OCI-LY3 (cell line): ENCODE results near the gene MPZL1.

Source experiments
- H2AFZ ChIP-seq: fragments of 200-600, 300-600 bp; shearing (Covaris generic); 2 replicates; pipeline ENCODE4 v1.6.0; 2014; ENCODE audit warnings: antibody characterized with exemption, low read depth, low read length
- H3K27ac ChIP-seq: fragments of 200-600, 300-600 bp; sonication (generic); 2 replicates; pipeline ENCODE4 v1.5.1; 2014; ENCODE audit warnings: mild to moderate bottlenecking, low read length, moderate library complexity, mixed read lengths
- H3K27me3 ChIP-seq: fragments of 200-600, 300-600 bp; sonication (generic); 2 replicates; pipeline ENCODE4 v1.6.1; 2014; ENCODE audit warnings: low read depth, low read length, mixed read lengths
- H3K36me3 ChIP-seq: fragments of 200-600, 300-600 bp; sonication (generic); replicated peaks from 2 replicates; pipeline ENCODE3; 2014; ENCODE audit warnings: low read depth, low read length, mixed read lengths
- H3K4me1 ChIP-seq: fragments of 300-600, 200-600 bp; sonication (generic); 2 replicates; pipeline ENCODE4 v1.6.1; 2014; ENCODE audit warnings: low read length, mixed read lengths
- H3K4me2 ChIP-seq: fragments of 200-600, 300-600 bp; sonication (generic); 2 replicates; pipeline ENCODE4 v1.6.1; 2014; ENCODE audit warnings: low read length, mixed read lengths
- H3K4me3 ChIP-seq: fragments of 300-600, 200-600 bp; sonication (generic); 2 replicates; pipeline ENCODE4 v1.5.1; 2014; ENCODE audit warnings: antibody characterized with exemption, mild to moderate bottlenecking, low read length, moderate library complexity
- H3K79me2 ChIP-seq: fragments of 300-600, 200-600 bp; shearing (Covaris generic); 2 replicates; pipeline ENCODE4 v1.6.1; 2014; ENCODE audit warnings: mild to moderate bottlenecking, low read length, mixed read lengths
- H3K9ac ChIP-seq: fragments of 300-600, 200-600 bp; shearing (Covaris generic); 2 replicates; pipeline ENCODE4 v1.6.0; 2014; ENCODE audit warnings: mild to moderate bottlenecking, low read length, moderate library complexity
- H3K9me3 ChIP-seq: fragments of 200-600, 300-600 bp; shearing (Covaris generic); 2 replicates; pipeline ENCODE4 v1.6.1; 2014; ENCODE audit warnings: low read length, mixed read lengths; ENCODE audit not compliant: insufficient read depth
- H4K20me1 ChIP-seq: fragments of 200-600, 300-600 bp; sonication (generic); 2 replicates; pipeline ENCODE4 v1.6.1; 2016; ENCODE audit warnings: low read length, mixed read lengths; ENCODE audit not compliant: insufficient read depth
- EZH2phosphoT487 ChIP-seq: fragments of 200-600 bp; shearing (Covaris generic); IDR thresholded peaks from 2 replicates; pipeline ENCODE4 v1.6.1; 2018; ENCODE audit warnings: antibody characterized with exemption, mixed run types, low read depth
- TF ChIP-seq, protein P1 (sequence below): fragments of 200-600, 300-600 bp; sonication (generic); IDR thresholded peaks from 2 replicates; pipeline ENCODE4 v1.5.1; 2014; ENCODE audit warnings: antibody characterized with exemption, low read length, low read depth

MPZL1 gene

DNA sequence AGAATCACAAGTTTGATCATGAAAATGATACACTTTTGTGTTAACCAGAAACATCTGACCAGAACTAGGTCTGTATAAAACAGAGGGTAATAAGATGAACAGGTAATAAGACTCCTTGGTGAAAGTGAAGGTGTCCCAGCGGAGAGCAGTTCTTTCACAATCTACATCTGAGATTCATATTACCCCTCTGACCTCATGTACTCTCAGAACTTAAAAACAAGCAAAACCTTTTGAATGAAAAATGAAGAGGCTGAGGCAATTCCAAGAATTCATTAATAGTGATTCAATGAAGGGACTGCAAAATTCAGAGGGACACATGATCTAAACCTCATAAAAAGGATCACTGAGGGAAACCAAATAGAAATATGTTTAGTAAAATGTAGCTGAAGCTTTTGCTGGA, 10.9 kb upstream of the MPZL1 start:
- Histone ChIP-seq H3K4me2 (peak overlapping the region; percentile 89; the same call in 1 of the 2 replicates), H3K9ac (no peak overlapping the region), H3K9me3 (no peaks in the 10 kb centered on the region), H3K36me3 (no peaks in the 10 kb centered on the region), H3K4me1 (peaks cover 61% of the 10 kb centered on the region), H3K27me3 (peaks cover 39% of the 10 kb centered on the region), H3K79me2 (no peaks in the 10 kb centered on the region), H2AFZ (no peak overlapping the region), H4K20me1 (no peaks in the 10 kb centered on the region), H3K27ac (no peak overlapping the region), H3K4me3 (no peak overlapping the region)
- TF ChIP-seq, protein P1, sequence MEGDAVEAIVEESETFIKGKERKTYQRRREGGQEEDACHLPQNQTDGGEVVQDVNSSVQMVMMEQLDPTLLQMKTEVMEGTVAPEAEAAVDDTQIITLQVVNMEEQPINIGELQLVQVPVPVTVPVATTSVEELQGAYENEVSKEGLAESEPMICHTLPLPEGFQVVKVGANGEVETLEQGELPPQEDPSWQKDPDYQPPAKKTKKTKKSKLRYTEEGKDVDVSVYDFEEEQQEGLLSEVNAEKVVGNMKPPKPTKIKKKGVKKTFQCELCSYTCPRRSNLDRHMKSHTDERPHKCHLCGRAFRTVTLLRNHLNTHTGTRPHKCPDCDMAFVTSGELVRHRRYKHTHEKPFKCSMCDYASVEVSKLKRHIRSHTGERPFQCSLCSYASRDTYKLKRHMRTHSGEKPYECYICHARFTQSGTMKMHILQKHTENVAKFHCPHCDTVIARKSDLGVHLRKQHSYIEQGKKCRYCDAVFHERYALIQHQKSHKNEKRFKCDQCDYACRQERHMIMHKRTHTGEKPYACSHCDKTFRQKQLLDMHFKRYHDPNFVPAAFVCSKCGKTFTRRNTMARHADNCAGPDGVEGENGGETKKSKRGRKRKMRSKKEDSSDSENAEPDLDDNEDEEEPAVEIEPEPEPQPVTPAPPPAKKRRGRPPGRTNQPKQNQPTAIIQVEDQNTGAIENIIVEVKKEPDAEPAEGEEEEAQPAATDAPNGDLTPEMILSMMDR, result no peak
- no peak for TF ChIP-seq EZH2phosphoT487

DNA sequence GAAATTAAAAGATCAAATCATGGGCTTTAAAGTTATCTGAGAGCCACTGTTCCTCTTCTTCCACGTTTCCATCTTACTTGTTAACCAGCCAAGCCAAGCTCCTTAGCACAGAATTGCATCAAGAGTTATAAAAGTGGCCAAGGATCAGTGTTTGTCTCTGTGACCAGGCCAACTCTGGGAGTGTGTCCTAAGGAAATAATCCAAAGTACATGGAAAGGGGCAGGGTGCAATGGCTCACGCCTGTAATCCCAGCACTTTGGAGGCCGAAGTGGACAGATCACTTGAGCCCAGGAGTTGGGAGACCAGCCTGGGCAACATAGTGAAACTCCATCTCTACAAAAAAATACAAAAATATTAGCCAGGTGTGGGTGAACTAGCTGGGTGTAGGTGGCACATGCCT, 10.0 kb upstream of the MPZL1 start:
- H3K27me3 ChIP-seq, result peaks cover 29% of the 10 kb centered on the region
- TF ChIP-seq, protein P1, result no peak
- no peak for TF ChIP-seq EZH2phosphoT487
- no peaks in the 10 kb centered on the region for H3K36me3 ChIP-seq
- H4K20me1 ChIP-seq, result no peaks in the 10 kb centered on the region
- H3K9ac ChIP-seq, result no peak overlapping the region
- H3K27ac ChIP-seq, result no peak overlapping the region
- no peak overlapping the region for H3K4me3 ChIP-seq
- no peaks in the 10 kb centered on the region for H3K9me3 ChIP-seq
- no peak overlapping the region for H3K4me2 ChIP-seq
- H3K4me1 ChIP-seq, result peaks cover 53% of the 10 kb centered on the region
- H2AFZ ChIP-seq, result no peak overlapping the region
- no peaks in the 10 kb centered on the region for H3K79me2 ChIP-seq

DNA sequence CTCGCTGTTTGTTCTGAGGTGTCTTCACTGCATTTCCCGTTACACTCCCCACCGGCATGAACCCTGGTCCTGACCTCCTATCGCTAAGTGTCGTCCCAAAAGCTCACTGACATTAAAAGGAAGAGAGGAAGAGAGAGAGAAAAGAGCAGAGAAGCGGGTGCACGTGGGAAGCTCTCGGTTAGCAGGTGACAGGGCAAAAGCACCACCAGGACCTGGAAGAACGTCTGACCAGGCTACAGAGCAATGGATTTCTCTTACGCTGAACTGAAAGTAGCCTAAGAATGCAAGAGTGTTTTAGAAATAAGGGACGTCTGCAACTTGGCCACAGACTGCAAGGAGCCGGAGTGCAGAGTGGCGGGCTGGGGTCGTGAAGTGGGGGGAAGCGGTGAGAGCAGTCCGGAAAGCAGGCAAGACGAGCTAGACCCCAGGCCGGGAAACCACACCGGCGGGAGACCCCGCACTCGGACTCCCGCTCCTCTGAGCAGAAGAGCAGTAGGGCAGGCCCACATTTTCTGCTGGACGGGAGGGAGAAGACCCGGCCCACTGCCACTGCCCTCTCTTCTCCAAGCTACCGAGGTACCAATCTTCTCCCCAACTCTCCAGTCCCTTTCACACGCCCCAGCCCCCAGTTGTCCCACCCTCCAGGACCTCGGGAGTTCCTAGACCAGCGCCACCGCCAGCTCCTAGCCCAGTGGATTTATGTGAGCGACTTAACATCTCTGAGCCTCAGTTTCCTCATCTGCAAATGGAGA, 8.3 kb upstream of the MPZL1 start:
- H3K36me3 ChIP-seq, result no peaks in the 10 kb centered on the region
- peaks cover 55% of the 10 kb centered on the region for H3K4me1 ChIP-seq
- peaks cover 27% of the 10 kb centered on the region for H3K27me3 ChIP-seq
- H3K9ac ChIP-seq, result peak overlapping the region; percentile 85
- peak overlapping the region; percentile 96 for H3K4me2 ChIP-seq
- H2AFZ ChIP-seq, result peak overlapping the region; percentile 89
- H3K27ac ChIP-seq, result peak overlapping the region; percentile 80; the same call in 1 of the 2 replicates
- peak overlapping the region; percentile 80 for H3K4me3 ChIP-seq
- TF ChIP-seq, protein P1, result no peak
- TF ChIP-seq EZH2phosphoT487, result no peak
- H3K79me2 ChIP-seq, result no peaks in the 10 kb centered on the region
- H3K9me3 ChIP-seq, result no peaks in the 10 kb centered on the region
- no peaks in the 10 kb centered on the region for H4K20me1 ChIP-seq

DNA sequence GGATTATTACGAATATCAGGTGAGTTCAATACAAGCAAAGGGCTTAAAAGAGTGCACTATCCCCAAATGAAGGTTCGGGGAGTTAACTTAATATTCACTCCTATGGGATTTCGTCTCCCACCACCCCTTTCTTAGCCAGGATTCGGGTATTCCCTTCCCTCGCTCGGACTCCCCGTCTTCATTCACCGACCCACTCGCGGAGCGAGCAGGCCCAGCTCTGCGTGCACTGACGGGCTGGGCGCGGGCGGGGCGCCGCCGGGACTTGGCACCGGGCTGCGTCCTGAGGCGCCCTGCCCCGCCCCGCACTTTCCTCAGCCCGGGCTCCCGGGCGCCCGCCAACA, 7.7 kb upstream of the MPZL1 start:
- Histone ChIP-seq H3K27me3 (peaks cover 27% of the 10 kb centered on the region), H3K9me3 (no peaks in the 10 kb centered on the region), H2AFZ (peak overlapping the region; percentile 89), H3K79me2 (no peaks in the 10 kb centered on the region), H3K36me3 (no peaks in the 10 kb centered on the region), H3K4me2 (peak overlapping the region; percentile 96), H3K4me3 (peak overlapping the region; percentile 80), H3K4me1 (peaks cover 55% of the 10 kb centered on the region), H3K9ac (peak overlapping the region; percentile 85), H4K20me1 (no peaks in the 10 kb centered on the region), H3K27ac (peak overlapping the region; percentile 80)
- TF ChIP-seq, protein P1, result no peak
- no peak for TF ChIP-seq EZH2phosphoT487
